Glomerular visceral epithelial cell (primary cell): ENCODE measurements around the gene CES4A.
"Not testable (repeated sequence)": the region's sequence is repeated elsewhere in the genome, so short reads cannot be mapped to it uniquely, and the experiment has no call there.

Source experiments
- DNase-seq: peaks from one replicate; pipeline ENCODE4 v3.0.0-alpha.2; 2016; ENCODE audit errors: extremely low spot score

CES4A gene

DNA sequence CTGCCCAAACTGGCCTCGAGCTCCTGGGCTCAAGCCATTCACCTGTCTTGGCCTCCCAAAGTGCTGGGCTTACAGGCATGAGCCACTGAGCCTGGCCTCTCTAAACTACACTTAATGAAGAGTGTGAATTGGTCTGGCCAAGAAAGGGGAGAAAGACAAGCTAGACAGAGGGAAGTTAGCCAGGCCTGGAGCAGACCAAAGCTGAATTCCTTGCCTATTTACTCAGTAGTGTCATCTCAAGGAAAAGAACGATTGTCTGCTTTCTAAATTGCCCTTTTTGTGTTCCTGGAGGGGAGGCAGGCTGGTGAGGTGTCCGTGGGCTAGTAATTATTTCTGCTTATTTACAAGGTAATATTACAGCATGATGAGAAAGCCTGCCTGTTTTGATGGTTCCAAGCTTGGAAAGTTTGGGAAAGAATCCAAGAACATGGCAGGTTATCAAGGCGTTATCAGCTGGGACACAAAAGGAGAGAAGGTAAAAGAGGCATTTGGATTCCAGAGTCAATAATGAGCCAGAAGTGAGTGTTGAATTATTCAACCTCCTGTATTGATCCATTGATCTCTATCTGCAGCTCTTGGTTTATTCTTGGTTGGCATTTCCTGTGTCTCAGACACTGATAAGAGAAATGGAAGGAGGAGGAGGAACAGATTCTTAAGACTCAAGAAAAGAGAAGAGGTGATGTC lies 34.3 kb downstream of the CES4A start:
- DNase-seq: no peak

DNA sequence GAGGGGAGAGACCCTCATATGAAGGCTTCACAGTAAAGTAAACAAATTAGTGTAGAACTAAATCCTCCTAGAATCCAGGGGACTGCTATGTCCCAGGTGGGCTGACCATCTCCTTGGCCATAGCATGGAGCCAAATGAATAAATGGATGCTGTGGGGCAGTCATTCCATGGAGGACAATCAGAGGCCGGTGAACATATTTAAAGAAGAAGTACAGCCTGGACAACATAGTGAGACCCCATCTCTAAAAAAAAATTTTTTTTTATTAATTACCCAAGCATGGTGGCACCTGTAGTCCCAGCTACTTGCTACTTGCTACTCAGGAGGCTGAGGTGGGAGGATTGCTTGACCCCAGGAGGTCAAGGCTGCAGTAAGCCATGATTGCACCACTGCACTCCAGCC lies 35.3 kb downstream of the CES4A start:
- DNase-seq: no peak

DNA sequence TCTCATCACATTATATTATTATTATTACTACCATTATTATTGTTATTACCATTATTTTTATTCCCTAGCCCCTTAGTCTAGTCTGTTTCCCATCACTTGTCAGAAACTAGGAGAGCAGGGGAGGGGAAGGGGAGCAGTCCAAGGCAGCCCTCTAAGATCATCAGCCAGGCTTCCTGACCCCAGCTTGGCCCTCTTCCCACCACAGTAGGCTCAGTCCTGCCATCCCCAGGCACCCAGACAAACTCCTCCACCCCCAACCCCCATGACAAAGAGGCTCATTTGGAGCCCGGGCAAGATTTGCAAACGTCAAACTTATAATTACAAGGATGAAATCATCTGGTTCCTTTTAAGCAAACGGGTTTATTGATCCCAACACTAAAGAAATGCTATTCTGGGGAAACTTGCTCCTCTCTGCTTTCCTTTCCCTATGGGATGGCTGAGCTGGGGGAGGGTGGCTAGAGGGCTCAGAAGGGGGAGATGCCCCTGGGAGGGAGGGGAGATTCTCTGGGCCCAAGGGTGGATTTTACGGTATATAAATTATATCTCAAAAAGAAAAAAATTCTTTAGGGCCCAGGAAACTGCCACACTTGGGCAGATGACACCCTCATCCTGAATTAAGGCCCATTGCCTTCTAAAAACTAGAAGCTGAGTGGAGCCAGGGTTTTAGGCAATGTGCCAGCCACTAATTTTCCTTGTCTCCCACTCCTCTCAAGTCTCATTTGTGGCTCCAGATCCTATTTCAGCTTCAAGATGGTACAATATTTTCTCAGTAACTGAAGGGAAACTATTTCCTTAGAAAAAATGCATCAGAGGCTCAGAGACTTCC lies 36.2 kb downstream of the CES4A start:
- no peak for DNase-seq

DNA sequence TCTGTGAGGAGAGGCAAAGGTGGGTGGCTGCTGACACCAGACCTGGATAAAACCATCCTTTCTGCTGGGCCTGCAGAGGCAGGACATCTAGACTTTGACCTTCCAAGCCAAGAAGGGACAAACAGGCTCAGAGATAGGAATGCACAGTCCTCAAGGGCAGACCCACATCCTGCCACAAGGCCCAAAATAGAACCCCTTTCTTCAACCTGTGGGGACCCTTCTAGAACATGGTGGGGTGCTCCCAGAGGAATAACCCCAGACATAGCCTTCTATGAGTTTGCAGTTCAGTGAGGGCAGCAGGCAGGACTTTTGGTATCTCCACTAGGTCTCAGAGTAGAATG lies 36.8 kb downstream of the CES4A start:
- no peak for DNase-seq

DNA sequence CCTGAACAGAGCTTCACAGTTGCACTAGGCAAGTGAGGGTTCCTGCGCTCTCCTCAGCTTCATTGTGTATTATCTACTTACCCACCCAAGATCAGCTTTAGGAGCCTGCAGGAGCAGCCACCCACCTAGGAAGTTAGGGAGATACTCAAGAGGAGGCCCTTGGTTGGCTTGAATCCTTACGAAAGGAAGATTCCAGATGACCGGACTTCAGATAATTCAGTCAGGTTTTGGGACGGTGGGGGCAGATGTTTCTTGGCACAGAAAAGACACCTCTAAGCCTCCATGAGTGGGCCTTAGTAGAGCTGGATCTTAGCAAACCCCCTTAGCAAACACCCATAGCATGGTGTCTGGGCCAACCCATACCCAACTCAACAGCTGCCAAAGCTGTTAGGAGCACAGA lies 38.2 kb downstream of the CES4A start:
- DNase-seq: no peak

DNA sequence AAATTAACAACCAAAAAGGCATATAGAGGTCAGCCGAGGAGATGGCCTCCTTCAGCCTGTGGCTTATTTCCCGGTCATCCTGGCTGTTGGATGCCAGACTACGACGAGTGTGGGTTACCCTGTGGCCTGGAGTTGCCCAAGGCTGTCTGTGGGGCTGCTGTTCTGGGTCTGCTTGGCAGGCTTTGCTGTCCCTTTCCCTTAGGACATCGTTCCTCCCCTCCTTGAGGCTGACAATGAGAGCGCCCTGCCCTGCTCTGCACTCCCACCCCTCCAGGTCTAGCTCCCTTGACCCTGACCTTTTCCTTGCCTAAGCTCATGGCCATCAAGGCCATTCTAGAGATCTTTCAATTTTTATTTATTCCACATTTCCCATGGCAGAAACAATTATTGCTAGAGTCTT lies 38.7 kb downstream of the CES4A start:
- DNase-seq: no peak

DNA sequence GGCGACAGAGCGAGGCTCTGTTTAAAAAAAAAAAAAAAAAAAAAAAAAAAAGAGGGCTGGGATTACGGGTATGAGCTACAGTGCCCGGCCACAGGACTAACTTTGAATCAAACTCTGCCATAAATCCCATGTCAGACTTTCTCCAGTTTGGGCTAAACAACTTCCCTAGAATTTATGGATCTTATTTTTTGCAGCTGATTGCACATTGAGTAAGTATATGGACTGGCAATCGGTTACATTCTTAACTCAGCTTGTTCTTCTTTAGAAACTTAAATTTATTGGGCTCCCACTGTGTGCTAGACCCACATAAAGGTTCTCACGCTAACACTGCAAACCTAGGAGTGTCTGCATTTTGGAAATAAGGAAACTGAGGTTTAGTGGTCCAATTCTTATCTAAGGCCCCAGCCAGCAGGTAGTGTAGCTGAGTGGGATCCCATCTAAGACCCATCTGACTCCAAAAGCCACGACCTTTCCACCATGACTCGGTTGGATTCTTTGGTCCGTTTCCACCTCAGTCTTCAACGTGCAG lies 39.8 kb downstream of the CES4A start:
- DNase-seq: no peak

DNA sequence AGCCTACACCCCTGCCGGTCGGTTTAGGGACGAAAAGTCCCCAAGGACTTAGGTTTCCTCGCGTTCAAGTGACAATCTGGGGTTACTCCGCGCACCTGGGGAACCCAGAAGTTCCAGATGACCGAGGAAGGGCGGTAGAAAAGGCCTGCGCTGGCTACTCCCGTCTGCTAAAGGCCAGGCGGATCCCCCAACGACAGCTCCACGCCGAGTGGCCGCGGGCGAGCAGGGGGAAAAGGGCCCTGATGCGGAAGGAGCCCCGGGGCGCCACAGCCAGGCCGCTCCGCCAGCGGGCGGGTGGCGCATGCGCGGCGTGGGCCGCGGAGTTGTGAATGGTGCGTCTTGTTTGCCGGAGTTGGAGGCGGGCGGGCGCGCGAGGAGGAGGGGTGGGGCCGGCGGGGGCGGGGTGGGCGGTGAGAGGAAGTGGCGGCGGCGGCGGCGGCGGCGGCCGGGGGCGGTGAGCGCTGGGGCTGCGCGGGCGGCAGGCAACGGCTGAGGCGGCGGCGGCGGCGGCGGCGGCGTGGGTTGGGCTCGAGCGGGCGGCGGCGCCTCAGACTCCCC lies 40.4 kb downstream of the CES4A start, which contains the start of gene CBFB:
Gene CBFB, plus strand, starts transcription at position 454 of the 558 bp plus-strand sequence. CDS start 259 bp downstream, outside the sequence.
- DNase-seq: peak; percentile 94

DNA sequence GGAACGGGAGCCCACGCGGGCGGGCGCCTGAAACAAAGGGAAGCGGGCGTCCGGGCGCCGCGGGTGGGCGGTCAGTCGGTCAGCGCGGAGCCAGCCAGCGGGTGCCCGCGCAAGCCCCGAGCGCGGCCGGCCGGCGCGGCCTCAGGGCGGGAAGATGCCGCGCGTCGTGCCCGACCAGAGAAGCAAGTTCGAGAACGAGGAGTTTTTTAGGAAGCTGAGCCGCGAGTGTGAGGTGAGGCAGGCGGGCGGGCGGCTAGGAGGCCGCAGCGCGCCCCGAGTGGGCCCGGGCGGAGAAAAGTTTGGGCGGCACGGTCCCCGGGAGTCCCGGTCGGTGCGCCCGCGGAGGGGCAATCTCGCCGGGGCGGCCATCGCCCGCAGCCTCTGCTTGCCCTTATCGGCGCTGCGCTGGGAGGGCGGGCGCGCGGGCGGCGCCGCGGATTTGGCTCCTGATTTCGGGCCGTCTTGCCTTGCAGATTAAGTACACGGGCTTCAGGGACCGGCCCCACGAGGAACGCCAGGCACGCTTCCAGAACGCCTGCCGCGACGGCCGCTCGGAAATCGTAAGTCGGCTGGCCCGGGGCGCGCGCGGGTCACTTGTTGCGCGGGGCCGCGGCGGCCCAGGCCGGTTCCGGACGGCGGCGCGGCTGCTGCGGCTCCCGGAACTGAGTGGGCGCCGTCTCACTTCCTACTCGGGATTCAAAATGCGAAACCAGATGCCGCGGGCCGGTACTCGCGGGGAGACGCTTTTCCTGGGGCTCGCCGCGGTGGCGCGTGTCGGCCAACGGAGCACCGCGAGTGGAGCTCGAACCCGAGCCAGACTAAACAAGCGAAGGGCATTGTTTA lies 41.1 kb downstream of the CES4A start:
- peak; percentile 39 for DNase-seq

DNA sequence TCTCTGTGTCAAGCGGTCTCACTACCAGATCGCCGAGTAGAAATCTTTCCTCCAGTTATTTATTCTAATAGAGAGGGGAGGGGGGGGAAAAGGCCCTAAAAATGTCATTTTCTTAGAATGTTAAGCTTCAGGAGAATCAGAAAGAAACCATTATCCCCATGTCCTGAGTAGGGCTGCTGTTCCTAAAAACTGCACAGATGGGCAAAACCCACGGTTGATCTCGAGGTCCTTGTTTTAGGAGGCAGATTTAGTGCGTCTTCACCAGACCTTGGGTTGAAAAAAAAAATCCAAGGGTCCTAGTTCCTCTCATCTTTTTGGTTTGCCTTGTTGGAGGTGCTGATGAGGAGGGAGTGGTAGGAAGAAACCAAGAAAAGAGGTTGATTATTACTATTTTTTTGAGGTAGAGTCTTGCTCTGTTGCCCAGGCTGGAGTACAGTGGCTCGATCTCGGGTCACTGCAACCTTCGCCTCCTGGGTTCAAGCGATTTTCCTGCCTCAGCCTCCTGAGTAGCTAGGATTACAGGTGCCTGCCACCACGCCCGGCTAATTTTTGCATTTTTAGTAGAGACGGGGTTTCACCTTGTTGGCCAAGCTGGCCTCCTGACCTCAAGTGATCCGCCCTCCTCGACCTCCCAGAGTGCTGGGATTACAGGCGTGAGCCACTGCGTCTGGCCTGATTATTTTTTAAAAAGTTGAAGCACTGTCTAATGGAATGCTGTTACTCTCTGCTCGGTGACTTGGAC lies 42.0 kb downstream of the CES4A start:
- DNase-seq: peak; percentile 12

DNA sequence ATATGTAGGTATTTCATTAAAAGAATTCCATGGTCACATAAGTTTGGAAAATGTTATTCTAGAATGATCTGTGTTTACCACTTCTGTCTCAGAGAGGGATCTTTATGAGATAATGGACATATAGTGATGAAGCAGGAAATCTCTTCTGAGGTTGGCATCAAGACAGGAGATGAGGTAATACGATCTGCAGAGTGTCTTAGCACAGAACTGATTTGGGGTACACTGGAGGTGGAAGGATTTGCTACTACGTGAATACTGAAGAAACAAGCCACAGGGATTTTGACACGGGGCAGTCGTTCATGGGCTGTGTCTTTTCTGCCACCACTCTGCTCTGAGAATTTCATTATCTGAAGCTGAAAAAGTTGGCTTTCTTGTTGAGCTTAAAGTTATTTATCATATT lies 46.1 kb downstream of the CES4A start:
- no peak for DNase-seq

DNA sequence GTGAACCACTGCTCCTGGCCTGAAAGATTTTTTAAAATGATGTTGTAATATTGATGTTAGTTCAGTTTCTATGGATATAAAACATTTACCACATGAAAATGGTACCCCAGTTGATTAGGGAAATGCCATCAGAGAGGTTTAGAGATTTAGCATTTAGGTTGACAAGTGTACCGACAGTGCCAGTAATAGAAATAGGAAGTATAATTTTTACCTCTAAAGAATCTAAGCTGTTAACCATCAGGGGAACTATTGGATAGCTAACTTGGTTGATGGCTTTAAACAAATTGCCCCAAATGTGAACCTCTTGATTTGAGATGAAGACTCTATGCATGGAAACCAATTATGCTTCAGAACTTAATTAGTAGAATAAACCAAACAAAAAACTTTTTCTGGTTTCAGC lies 47.0 kb downstream of the CES4A start:
- no peak for DNase-seq

DNA sequence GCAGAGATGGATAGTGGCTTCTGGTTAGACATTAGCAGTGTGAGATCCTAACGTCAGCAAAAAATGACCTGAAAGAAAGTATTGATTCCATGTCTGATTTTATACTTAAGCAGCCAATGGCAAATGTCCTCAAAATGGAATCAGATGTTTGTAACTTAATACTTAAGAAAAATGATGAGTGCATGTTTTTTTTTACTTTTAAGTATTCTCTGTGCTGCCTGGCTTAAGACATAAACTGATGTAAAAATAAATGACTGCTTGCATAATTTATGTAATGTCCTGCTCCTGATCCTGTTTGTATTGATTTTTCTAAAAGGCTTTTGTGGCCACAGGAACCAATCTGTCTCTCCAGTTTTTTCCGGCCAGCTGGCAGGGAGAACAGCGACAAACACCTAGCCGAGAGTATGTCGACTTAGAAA lies 47.9 kb downstream of the CES4A start:
- no peak for DNase-seq

DNA sequence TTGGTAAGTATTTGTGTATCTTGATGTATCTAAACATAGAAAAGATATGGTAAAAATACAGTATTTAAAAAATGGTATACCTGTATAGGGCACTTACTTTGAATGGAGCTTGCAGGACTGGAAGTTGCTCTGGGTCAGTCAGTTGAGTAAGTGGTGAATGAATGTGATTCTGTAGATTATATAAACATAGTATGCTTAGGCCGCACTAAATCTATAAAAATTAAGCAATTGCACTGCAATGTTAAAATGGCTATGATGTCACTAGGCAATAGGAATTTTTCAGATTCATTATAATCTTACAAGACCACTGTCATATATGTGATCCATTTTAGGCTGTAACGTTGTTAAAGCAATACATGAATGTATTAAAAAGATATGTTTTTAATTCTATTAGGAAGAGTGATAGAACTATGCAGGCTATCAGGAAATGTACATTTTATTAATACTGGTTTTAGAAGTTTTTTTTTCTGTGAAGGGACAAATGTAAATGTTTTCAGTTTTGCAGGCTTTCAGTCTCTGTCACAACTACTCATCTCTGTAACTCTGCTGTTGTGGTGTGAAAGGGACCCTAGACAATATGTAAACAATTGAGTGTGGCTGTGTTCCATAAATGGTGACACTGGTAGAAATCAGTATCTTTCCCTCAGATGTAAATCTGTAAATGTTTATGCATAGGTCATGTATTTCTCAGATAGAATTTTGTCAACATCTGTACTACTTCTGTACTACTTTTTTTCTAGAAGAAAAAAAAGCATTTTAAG lies 51.1 kb downstream of the CES4A start:
- no peak for DNase-seq

DNA sequence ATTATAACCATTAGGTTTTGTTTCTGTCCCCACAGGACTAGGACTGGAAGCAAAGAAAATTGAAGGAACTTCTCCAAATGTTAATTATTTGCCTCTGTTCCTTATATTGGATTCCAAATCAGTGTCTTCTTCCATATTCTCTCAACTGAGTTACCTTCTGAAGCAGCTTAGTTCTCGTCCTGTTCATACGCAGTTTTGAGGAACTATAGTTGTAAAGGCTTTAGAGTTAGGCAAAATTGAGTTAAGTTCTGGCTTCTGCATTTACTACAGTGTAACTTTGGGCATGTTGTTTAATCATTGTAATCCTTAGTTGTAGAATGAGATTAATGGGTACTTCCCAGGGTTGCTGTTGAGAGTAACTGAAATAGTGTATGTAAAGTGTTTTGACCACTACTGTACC lies 51.8 kb downstream of the CES4A start:
- no peak for DNase-seq

DNA sequence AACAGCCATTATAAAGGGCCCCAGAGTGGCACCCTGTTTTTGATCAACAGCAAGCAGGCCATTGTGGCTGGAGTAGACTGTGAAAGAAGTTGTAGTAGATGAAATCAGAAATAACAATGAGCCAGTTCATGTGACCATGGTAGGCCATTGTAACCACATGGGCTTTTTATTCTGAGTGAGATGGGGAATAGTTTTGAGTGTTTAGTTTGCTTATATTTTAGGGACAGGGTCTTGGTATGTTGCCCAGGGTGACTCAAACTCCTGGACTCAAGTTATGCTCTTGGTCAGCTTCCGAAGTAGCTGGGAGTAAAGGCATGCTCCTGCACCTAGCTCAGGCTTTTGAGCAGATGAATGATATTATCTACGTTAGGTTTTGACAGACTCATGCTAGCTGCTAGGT lies 52.5 kb downstream of the CES4A start:
- no peak for DNase-seq

DNA sequence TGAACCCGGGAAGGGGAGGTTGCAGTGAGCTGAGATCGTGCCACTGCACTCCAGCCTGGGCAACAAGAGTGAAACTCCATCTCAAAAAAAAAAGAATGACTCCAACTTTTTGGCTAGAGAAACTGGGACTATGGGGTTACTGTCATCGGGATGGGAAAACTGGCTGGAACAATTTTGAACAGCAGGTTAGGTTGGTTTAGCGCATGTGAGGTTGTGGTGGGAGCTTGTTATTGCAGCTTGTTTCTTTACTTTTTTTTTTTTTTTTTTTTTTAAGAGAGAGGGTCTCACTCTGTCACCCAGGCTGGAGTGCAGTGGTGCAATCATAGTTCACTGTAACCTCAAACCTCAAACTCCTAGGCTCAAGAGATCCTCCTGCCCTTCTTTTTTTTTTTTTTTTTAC lies 53.1 kb downstream of the CES4A start:
- DNase-seq: not testable (repeated sequence)

DNA sequence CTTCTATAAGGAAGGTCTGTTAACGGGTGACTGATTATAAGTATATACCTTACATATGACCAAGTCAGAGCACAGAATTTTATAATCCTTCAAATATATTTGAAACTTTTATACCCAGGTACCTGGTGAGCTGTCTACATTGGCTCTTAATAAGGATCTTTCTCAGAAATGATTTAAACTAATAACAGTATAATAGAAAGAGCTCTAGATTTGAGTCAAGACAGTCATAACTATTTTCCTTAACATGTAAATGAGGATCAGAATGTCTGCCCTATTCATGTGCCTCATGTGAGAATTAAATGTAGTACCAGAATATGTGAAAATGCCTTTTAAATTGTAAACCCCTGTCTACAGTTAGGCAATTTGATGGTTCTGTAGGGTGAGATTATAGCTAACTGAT lies 55.0 kb downstream of the CES4A start:
- no peak for DNase-seq

DNA sequence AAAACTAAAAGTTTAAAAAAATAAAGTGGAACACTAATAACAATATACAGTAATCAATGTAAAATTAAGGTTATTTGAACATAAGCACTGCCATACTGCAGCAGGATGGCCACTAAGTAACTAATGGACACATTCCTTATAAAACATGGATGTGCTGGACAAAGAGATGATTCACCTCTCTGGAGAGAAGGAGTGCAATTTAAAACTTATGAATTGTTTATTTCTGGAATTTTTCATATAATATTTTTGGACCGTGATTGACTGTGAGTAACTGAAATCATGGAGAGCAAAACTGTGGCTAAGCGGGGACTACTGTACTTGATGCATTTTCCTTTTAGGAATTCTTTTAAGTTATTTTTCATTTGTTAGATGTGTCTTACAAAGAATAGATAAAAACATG lies 62.4 kb downstream of the CES4A start:
- DNase-seq: no peak

DNA sequence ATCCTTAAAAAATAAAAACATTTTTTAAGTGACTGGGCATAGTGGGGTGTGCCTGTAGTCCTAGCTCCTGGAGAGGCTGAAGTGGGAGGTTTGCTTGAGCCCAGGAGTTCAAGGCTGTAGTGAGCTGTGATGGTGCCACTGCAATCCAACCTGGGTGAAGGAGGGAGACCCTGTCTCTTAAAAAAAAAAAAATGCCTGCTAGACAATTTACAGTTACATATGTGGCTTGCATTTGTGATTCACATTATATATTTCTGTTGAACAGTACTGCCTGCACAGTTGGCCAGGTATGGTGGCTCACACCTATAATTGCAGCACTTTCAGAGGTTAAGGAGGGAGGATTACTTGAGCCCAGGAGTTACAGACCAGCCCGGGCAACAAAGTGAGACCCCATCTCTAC lies 64.0 kb downstream of the CES4A start:
- no peak for DNase-seq
